NCI-H2227 treated with DMSO at 0.1 percent for 48 hours (cell line): ENCODE measurements around the gene LGALS1.
"Not testable (repeated sequence)": the region's sequence is repeated elsewhere in the genome, so short reads cannot be mapped to it uniquely, and the experiment has no call there.

ENCODE experiments used
- DNase-seq: peaks from one replicate; lab custom pipeline; 2025; lab: John Stamatoyannopoulos, UW

LGALS1 gene

DNA sequence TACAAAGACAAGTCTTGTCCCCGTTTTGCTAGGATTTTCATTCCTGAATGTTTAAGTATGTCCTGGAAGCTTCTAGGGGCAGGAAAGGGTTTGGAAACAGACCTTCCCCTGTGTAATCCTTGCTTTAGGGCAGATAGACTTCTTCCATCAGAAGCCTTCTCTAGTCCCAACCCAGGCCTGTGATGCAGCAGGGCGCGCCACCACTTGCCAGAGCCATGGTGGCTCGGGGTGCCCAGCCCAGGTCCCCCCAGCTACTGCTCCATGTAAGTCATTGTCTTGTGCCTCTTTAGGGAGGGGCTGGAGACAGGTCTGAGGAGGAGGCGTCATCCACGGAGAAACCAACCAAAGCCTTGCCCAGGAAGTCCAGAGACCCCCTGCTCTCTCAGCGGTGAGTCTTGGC lies 15.0 kb downstream of the LGALS1 start:
- no peak for DNase-seq

DNA sequence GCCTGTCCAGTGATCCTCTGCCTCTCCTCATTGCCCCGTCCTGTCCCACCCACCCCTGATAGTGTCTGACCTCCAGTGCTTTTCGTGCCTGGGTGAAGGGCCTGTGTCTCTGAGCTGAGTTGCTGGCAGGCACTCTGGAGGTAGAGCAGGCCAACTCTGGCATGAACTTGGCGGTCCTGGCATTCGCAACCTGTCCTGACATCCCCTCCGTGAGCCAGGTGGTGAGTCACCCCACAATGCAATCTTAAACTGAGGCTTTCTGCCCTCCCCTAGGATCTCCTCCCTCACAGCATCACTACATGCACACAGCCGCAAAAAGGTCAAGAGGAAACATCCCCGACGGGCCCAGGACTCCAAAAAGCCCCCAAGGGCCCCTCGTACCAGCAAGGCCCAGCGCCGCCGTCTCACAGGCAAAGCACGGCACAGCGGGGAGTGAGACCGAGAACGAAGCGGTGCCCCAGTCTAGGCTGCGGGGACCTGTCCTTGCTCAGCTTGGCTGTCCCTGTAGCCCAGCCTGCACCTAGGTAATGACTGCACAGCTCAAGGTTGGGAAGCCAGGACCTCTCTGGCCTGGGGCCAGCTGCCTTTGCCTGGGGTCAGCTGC lies 15.6 kb downstream of the LGALS1 start:
- DNase-seq = no peak

DNA sequence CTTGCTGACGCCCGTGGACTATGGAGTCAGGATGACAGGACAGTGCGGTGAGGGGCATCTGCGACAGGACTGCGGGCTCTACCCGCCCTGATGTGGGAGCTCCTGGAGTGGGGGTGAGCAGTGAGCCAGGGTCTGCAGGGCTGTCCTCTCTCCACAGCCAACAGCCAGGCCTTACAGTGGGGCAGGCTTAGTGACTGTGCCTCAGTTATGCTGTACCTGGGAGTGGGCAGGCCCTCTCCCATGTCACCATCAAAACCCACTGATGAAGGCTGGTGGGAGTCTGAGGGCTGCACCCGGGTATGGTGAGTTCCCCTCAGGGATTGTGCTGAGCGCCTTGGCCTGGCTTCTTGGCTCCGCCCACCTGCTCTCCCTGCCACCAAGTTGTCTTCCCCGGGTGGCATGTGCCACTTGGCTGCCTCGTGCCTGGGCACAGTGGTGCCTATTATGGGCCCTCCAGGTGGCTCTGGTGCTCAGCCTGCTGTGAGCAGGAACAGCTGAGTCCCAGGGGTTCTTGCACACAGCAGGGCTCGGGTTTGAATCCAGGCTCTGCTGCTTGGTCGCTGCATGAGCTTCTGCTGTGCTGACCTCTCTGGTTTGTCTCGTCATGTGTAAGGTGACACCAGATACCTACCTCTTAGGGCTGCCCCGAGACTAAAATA lies 17.3 kb downstream of the LGALS1 start:
- no peak for DNase-seq

GRCh38 chr22:37694131-37694530 lies 18.7 kb downstream of the LGALS1 start:
- DNase-seq = not testable (repeated sequence)

GRCh38 chr22:37696260-37696656 lies 20.8 kb downstream of the LGALS1 start:
- not testable (repeated sequence) for DNase-seq

DNA sequence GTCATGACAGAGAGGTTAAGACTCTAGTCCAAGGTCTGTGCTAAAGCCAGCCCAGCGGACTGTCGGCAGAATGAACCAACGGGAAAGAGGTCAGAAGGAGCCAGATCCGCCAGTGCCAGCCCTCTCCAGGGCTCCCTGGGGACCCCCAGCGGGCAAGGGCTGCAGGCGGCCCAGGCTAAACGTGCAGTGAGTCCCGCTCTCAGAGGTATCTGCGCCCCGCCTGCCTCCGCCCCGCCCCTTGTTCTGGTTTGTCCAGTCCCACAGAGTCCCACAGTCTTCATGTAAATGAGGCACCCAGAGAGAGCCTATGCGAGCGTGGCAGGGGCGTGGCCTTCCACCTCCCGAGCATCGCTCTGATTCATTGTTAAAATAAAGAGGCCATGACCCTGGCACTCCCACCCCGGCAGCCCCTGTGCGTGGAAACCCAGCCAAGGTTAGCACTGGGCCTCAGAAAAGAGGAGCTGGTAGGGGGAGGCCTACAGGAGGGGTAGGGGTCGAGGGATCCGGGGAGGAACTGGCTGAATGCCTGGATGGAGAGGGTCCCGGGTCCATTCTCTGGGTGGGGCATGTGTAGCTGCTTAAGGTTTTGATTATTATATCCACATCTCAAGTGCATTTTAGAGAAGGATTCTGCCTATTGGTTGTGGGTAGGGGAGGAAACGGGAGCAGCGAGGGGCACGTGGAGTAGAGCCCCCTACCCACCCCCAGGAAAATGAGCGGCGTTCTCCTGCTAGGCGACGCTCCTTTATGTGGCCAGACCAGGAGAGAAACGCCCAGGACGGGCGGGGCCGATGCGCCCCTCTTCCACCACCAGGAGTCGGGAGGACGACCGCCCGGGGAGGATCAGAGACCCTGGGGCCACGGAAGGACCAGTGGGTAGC lies 21.5 kb downstream of the LGALS1 start, which contains the start of gene TRIOBP:
Gene TRIOBP (plus strand): TSS at position 392 of the 881 bp plus-strand sequence. CDS start 4,318 bp downstream, outside the sequence.
- DNase-seq = peak; percentile 87

- DNase-seq = no peak
Measured at GRCh38 chr22:37697538-37697835, 22.1 kb downstream of the LGALS1 start.

GRCh38 chr22:37701141-37701786 lies 25.8 kb downstream of the LGALS1 start:
- no peak for DNase-seq

DNA sequence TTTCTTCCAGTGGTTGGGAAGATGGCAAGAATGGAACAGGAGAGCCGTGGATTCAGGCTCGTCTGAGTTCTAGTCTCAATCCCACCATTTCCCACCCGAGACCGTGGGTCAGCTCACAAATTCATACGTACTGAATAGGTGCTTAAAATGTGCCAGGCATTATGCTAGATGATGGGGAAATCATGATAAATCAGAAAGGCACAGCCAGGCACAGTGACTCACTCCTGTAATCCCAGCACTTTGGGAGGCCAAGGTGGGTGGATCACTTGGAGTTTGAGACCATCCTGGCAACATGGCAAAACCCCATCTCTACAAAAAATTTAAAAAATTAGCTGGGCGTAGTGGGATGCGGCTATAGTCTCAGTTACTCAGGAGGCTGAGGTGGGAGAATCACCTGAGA lies 28.5 kb downstream of the LGALS1 start:
- no peak for DNase-seq

- no peak for DNase-seq
Measured at GRCh38 chr22:37704645-37705044, 29.2 kb downstream of the LGALS1 start.

- no peak for DNase-seq
Measured at GRCh38 chr22:37705205-37705604, 29.8 kb downstream of the LGALS1 start.

DNA sequence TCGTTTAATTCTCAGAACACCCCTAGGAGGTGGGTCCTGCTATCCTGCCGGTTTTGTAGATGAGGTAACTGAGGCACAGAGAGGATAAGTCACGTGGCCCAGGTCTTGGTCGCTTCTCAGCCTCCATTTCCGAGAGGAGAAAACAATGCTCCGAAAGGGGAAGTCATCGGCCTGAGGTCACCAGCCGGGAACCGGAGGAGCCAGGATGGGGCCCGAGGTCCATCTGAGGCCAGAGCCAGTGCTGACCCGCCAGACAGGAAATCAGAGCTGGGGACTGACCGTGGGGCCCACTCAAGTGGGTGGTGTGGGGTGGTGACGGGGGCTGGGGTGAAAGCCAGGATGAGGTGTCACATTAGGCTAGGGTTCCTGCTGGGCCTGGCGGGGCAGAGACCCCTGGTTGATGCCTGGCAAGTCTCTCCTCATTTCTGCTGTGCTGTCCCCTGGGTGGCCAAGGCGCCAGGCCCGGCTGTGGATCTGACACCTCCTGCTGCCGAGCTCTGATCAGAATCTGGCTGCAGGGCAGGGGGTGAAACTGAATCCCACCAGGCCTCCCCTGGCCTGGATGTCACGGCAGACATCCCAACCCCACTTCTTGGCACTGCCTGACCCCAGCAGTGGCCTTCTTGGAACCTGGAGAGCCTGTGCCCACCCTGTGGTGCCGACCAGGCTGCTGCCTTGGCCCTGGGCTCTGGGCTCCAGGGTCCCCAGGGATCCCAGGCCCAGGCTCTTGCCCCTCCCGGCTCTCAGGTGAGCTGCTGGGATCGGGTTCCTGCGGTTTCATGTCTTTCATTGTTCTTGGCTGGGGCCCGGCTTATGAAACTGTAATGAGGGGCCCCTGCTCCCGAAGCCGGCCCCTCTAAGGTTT lies 33.4 kb downstream of the LGALS1 start:
- no peak for DNase-seq

DNA sequence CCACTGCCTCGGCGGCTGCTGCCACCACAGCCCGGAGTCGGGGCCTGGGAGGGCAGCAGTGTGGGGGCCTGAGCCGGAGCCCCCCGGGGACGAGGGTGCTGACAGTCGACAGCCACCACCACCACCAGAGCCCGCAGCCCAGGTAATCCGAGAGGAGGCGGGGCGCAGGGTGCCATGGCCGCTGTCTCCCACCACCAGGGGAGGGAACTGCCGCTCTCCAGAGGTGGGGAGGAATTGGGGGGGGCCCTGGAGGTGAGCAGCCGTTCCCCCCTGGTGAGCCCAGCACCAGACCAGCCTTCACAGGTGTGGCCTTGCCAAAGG lies 34.0 kb downstream of the LGALS1 start:
- no peak for DNase-seq

- no peak for DNase-seq
Measured at GRCh38 chr22:37710675-37711074, 35.2 kb downstream of the LGALS1 start.

DNA sequence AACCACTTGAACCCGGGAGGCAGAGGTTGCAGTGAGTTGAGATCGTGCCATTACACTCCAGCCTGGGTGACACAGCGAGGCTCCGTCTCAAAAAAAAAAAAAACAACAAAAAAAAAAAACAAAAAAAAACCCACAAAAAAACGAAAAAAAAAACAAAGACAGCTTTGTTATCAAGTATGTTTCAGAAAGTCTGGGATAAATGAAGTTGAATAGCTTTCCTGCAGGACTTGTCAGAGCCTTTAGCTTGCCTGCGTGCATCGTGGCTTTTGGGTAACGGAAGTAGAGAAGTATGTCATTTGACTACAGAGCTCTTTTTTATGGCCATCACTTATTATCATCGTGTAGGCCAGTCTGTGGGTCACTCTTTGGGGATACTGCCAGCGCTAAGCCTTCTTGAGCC lies 36.1 kb downstream of the LGALS1 start:
- no peak for DNase-seq

DNA sequence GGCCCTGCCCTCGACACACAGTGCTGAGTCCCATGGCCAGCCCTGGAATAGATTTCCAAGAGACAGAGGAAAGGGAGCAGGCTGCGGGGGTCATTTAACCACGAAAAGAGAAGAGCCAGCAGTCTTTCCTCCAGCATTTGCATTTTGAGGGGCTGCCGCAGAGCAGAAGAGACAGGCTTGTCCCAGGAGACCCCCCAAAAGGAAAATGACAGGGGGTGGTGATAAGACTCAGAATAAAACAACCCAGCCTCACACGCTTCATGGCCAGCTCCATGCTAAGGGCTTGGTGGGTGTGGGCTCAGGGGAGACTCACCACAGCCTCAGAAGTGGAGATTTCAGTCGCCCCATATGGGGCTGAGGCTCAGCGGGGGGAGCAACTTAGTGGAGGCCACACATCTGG lies 38.3 kb downstream of the LGALS1 start:
- no peak for DNase-seq

- DNase-seq = no peak
Measured at GRCh38 chr22:37714634-37715033, 39.2 kb downstream of the LGALS1 start.

- no peak for DNase-seq
Measured at GRCh38 chr22:37715760-37716159, 40.3 kb downstream of the LGALS1 start.

GRCh38 chr22:37716708-37717107 lies 41.3 kb downstream of the LGALS1 start:
- DNase-seq = no peak

GRCh38 chr22:37717235-37717634 lies 41.8 kb downstream of the LGALS1 start:
- not testable (repeated sequence) for DNase-seq

GRCh38 chr22:37717746-37718305 lies 42.4 kb downstream of the LGALS1 start:
- DNase-seq = not testable (repeated sequence)
